NCI-H2107 (cell line): ENCODE results near the gene ADARB2.
A peak's percentile ranks its signal among the peaks of the same experiment; 100 is the strongest.
"Not testable (repeated sequence)": the region's sequence is repeated elsewhere in the genome, so short reads cannot be mapped to it uniquely, and the experiment has no call there.

Experiments
- DNase-seq: peaks from one replicate; lab custom pipeline; 2025; lab: John Stamatoyannopoulos, UW

The ADARB2 gene

DNA sequence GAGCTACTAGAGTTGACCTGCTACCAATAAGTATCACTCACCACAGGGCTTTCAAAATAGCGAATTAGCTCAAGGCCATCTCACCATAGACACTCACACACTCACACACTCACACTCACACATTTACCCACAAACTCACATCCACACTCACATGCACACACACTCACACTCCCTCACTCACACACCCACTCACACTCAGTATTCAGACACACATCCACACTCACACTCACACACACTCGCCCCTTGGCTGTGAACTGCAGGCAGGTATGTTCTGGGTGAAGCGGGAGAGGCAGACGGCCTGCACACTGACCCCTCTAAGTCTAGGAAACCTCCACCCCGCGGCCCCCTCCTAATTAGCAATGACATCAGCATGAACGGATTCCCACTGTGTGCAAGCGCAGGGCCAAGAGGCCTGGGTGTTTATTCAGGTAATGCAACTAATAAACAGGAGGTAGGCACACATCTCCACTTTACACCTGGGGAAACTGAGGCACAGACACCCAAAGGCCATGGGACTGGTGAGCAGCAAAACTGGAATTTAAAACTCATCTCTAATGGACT is 94.6 kb downstream of the ADARB2 start:
- DNase-seq: no peak

DNA sequence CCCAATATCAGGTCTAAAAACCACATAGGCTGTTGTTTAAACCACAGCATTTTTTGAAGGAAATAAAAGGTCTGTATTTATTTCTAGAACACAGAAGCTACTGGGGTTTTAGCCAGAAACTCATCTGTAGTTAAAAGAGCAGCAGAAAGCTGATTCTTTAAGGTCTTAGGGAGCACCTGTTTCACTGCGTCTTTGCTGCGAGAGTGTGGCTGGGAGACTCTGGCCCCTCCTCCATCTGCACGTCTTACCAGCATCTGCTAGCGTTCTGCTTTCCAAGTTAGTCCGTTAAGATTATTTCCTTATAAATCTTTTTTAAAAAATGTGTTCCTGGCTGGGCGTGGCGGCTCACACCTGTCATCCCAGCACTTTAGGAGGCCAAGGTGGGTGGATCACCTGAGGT is 95.9 kb downstream of the ADARB2 start:
- DNase-seq: no peak

GRCh38 chr10:1638889-1639419 is 98.4 kb downstream of the ADARB2 start:
- no peak for DNase-seq

GRCh38 chr10:1635340-1635739 is 102.0 kb downstream of the ADARB2 start:
- no peak for DNase-seq

DNA sequence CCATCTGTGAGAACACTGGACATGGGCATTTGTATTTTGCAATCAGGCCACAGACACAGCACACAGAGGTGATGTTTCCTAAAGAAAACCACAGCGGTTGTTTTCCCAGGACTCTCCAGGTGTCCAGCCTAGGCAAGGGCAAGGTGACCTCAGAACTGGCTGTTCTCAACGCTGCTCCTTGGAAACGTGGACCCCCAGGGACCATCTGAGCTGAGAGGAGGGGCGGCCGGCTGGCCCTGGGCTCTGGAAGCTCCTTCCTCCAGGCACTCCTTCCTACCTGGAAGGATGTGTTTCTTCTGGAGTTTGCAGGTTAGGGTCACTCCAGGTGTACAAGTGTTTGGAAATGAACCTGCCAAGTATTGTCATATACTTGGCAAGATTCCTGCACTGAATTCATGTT is 103.1 kb downstream of the ADARB2 start:
- no peak for DNase-seq

DNA sequence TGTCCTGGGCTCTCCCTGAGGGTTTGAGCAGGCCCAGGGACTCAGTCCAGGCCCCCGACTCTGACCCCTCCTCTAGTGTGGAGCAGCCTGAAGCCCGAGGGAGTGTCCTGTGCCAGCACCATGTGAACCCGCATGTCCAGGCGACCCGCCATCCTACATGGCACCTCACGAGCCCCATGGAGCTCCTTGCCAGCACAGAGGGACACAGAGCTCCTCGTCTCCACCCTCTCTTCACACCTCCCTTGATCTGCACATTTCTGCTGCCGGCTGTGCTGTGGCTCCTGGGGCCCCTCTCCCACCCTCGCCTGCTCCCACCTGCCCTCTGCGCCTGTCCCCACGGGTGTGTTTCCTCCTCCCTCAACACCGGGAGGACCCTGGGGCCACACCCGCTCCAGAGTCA is 103.5 kb downstream of the ADARB2 start:
- DNase-seq: no peak

DNA sequence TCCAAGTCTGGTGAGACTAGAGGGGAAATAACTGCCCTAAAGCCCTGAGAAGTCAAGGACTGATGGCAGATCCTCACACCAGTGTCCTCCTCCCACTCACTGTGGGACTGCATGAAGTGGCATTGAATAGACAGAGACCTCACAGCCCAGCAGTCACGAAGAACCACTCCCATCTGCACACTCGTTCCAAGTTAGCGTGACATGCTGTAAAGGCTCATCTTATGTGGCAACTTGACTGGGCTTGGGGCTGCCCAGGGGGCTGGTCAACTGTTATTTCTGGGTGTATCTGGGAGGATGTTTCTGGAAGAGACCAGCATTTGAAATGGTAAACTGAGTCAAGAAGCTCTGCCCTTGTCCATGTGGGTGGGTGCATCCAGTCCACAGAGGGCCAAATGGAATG is 104.7 kb downstream of the ADARB2 start:
- DNase-seq: no peak

GRCh38 chr10:1632141-1632540 is 105.2 kb downstream of the ADARB2 start:
- DNase-seq: no peak

DNA sequence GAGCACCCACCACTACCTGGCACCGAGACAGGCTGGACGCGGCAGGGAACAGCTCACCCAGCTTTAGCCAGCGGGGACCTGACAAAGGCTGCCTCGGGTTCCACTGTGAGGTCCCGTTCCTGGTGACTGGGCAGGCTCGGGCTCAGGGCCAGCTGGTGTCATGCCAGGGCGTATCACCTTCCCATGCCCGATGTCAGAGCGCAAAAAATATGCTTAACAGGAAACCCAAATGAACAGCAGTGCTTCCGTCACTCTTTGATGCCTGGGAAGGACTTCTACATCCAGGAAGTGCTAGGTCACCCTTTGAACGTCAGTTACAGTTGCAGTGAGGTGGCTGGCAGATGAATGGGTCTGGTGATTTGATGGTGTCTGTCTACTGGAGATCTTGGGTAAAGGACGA is 106.0 kb downstream of the ADARB2 start:
- peak; percentile 4 for DNase-seq

GRCh38 chr10:1630304-1630703 is 107.0 kb downstream of the ADARB2 start:
- no peak for DNase-seq

DNA sequence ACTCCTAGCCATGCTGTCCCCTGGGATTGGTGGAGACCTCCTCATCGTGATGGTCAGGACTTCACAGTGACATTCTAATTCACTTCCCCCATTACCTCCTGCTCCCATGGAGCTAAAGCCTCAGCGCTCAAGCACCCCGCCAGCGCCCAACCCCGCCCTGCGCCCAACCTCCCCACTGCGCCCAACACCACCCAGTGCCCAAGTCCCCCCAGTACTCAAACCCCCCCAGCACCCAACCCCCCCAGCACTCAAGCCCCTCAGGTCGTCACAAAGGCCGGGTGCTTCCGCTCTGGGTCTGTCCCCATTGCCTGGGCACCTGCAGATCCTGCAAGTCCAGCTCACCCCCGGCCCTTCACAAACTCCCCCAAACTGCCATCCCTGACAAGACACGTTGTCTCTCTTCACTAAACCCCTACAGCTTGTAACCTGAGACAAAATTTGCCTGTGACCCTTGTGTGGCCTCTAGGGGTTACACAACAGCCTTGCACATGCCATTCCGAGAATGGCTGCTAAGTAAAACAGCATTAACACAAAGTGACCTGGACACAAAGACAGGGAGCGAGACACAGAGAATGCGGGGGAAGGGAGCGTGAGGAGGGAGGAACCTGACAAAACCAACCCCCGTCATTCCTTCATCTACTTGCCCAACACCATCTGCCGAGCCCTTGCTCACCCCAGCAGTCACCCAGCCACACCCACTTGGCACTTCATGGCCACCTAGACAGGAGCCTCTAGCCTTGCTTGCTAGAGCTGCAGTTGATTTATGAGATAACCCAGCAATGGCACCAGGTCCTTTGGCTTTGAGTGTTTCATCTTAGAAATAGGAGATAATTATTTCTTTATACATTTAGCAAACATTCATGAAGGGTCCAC is 107.8 kb downstream of the ADARB2 start:
- no peak for DNase-seq

- DNase-seq: no peak
Observed at GRCh38 chr10:1628757-1629156, 108.6 kb downstream of the ADARB2 start.

GRCh38 chr10:1627945-1628344 is 109.4 kb downstream of the ADARB2 start:
- DNase-seq: no peak

DNA sequence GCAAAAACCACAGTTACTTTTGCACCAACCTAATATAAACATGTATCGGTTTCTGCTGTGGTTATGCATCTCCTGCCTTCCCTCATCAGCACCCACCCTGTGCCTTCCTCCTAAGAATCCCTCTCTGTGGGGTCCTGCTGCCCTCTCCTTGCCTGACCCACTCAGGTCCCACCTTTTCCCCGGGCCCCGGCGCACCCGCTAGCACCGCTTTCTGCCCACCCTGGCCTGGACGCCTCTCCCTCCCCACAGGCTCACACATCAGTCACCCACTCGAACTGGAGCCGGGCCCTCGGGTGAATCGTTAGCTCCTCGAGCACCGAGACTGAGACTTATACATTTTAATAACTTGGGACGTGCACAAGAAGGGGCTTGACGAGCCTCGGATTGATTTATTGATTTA is 110.5 kb downstream of the ADARB2 start:
- DNase-seq: no peak

- DNase-seq: no peak
Observed at GRCh38 chr10:1626410-1626809, 110.9 kb downstream of the ADARB2 start.

- DNase-seq: no peak
Observed at GRCh38 chr10:1625731-1626130, 111.6 kb downstream of the ADARB2 start.

DNA sequence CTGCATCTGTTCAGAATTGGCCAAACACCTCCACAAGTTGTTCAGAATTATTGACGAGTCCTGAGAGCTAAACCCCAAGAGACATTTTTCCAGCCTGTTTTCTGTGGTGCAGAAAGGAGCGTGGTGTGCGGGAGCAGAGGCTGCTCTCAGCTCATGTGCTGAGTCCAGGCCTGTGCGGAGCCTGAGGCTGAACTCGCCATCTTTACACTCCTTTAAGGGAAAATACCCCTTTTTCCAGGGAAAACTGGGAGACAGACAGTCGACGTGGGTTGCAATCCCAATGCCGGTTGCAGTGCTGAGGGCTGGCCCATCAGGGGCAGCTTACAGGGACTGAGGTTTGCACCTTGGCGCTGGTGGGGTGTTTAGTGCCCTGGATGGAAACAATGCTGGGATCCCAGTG is 112.2 kb downstream of the ADARB2 start:
- no peak for DNase-seq

DNA sequence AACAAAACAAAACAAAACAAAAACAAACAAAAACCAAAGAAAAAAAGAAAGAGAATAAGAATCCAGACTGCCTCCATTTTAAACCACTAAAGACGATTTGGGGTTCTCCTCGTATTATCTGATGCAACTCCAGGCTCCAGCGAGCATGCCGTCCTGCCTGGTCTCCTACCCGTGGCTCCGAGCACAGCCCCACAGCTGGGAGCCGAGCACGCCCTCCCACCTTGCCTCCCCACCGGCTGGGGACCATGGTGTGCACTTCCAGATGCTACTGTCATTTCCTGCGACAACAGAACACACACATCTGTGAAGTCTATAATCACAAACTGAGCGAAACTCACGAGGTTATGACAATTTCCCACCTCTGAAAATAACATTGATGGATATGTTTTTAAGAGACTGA is 113.1 kb downstream of the ADARB2 start:
- DNase-seq: no peak

DNA sequence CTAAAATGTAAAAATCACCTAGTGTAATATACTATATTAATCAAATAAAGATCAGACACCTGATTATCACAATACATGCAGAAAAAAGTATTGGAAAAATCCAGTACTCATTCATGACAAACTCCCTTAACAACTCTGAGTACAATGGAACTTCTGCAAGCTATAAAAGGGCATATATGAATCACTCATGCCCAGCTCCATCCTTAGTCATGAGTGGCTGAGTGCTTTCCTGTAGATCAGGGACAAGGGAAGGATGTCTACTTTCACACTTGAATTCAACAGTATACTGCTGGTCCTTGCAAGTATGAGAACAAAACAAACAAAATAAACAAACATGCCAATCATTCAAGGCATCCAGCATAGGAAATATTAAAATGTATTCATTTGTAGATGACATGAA is 116.5 kb downstream of the ADARB2 start:
- DNase-seq: no peak

- DNase-seq: not testable (repeated sequence)
Observed at GRCh38 chr10:1617376-1618317, 119.7 kb downstream of the ADARB2 start.

GRCh38 chr10:1616701-1617100 is 120.6 kb downstream of the ADARB2 start:
- DNase-seq: not testable (repeated sequence)

- no peak for DNase-seq
Observed at GRCh38 chr10:1615186-1615954, 122.0 kb downstream of the ADARB2 start.
